Right ventricle myocardium superior (tissue), 1 donor: ENCODE data around the gene PRDX2. TPM values are rescaled to one million over a fixed set of nuclear protein-coding genes. Genes with fewer than 3 reads are reported as not detected.

Source experiments
- ATAC-seq: fragments of 200-7000 bp; cut with Tn5 transposase; one replicate; pipeline ENCODE4 v1.9.1; 2020; ENCODE audit warnings: mild to moderate bottlenecking; ENCODE audit not compliant: poor library complexity
- DNase-seq: peaks from one replicate; pipeline ENCODE4 v3.0.0-alpha.2; 2020
- intact Hi-C: fragments of 100-400 bp; cut with DNase I; formaldehyde crosslinking; loops from one replicate; pipeline ENCODE4 v1.11.2; 2022
- total RNA-seq: library from RNA; stranded (reverse); fragmentation: NEBNext Ultra II Directional; extraction: Animal tissue kit (Norgen Biotek cat#: 25700); gene quantifications from one replicate; pipeline ENCODE4 v1.2.1, GENCODE V29; 2021
- donor health status: DM: no; HTN: yes; CAD: no; lungs with severe emphysema.

The PRDX2 gene
- total RNA-seq, 1 donor from 2014 or later: 684 TPM

DNA sequence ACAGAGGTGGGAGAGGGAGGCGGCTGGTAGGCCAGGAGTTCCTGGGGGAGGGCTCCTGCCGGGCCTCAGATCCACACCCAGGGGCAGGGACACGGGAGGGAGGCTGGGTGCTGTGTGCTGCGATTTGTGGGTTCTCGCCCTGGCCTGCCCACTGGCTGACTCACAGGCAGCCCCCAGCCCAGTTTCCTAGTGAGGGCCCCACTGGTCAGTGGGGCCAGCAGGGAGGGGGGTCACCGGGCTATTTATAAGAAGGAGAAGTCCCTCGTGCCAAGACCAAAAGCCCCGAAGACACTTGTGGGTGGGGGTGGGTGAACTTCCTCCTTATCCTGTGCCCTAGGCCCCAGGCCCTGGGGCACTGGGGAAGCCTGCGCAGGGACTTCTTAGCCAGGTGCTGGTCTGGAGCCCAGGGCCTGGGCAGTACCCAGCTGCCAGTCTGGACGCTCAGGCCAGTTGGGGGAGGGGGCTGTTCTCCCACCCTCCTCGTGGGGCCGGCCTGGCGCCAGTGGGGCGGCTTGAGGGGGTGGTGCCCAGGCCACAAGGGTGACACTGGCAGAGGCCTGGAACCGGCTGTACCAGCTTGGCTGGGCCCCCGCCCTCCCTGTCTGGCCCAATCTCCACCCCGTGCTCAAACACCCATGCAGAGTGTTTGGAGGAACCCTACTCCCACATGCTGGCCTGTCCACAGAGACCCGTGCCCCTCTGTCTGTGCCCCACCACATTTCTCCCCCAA lies 15.3 kb downstream of the PRDX2 start:
- peak; percentile 0 for ATAC-seq
- peak; percentile 83 for DNase-seq
- intact Hi-C loops: no loop called here

- DNase-seq: no peak
- no peak for ATAC-seq
- intact Hi-C loops: no loop called here
Measured at GRCh38 chr19:12785431-12786031, 16.1 kb downstream of the PRDX2 start.

DNA sequence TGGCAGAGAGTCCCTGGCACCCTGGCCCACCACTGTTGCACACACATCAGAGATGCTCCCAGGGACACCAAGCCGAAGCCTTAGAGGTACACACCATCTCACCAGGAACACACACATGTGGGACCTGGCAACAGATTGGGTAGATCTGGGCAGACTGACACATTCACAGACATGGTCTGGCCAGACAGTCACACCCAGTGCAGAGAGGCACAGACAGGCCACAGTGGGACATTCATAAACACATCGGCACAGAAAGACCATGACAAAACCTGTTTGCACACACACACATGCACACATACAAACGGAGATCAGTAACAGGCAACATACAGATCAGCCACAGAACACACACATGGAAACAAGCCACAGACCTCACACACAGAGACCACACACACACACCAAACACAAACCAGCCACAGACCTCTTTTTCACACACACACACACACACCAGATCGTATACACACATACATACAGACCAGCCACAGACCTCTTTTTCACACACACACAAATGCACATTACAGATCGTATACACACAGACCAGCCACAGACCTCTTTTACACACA lies 16.6 kb downstream of the PRDX2 start:
- ATAC-seq: no peak
- intact Hi-C loops: no loop called here
- no peak for DNase-seq

DNA sequence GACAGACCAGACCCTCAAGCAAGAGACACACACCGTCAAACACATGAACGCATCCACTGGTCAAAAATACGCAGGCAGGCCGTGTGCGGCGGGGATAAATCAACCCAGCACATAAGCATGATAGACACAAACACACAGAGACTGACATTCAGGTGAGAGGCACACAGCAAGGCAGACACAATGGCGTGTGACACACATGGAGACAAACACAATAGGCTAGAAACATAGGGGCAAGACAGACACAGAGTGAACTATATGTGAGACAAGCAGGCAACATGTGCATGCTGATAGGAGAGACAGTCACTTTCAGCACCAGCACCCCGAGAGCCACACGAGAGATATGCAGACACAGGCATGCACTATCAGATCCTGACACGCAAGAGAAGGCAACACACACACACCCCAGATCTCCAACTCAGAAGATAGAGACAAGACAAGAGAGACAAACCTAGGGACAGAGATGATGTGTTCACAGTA lies 17.2 kb downstream of the PRDX2 start:
- ATAC-seq (no peak), DNase-seq (no peak)
- intact Hi-C loops: no loop called here

DNA sequence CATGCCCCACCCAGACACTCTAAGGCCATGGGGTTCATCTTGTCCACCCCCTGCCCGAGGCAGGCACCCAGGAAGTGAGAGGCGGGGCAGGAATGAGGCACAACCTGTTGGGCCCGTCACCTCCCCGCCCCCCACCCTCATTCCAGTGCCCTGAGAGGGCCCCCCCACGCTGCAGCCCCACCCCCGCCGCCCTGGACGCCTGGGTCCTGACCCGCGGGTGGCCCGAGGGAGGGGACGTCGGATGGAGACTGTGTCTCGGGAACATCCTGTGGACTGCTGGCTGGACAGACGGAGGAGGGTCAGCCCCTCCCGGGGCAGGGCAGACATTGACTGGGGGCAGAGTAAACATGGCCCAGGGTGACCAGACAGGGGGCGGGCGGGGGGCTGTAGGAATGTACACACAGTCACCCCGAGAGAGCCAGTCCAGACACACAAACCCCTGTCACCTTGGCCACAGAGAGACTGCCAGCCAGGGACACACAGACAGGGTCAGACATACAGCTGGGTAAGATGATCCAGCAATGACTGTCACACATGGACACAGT lies 17.7 kb downstream of the PRDX2 start:
- ATAC-seq (no peak), DNase-seq (peak; percentile 65)
- intact Hi-C loops: no loop called here

GRCh38 chr19:12783291-12783848 lies 18.2 kb downstream of the PRDX2 start:
- ATAC-seq: no peak
- intact Hi-C loops: no loop called here
- DNase-seq: no peak

- ATAC-seq: peak; percentile 76
- intact Hi-C loops: no loop called here
- peak; percentile 95 for DNase-seq
Measured at GRCh38 chr19:12782424-12783290, 18.9 kb downstream of the PRDX2 start.

- ATAC-seq: no peak
- intact Hi-C loops: no loop called here
- DNase-seq: no peak
Measured at GRCh38 chr19:12782174-12782423, 19.5 kb downstream of the PRDX2 start.

DNA sequence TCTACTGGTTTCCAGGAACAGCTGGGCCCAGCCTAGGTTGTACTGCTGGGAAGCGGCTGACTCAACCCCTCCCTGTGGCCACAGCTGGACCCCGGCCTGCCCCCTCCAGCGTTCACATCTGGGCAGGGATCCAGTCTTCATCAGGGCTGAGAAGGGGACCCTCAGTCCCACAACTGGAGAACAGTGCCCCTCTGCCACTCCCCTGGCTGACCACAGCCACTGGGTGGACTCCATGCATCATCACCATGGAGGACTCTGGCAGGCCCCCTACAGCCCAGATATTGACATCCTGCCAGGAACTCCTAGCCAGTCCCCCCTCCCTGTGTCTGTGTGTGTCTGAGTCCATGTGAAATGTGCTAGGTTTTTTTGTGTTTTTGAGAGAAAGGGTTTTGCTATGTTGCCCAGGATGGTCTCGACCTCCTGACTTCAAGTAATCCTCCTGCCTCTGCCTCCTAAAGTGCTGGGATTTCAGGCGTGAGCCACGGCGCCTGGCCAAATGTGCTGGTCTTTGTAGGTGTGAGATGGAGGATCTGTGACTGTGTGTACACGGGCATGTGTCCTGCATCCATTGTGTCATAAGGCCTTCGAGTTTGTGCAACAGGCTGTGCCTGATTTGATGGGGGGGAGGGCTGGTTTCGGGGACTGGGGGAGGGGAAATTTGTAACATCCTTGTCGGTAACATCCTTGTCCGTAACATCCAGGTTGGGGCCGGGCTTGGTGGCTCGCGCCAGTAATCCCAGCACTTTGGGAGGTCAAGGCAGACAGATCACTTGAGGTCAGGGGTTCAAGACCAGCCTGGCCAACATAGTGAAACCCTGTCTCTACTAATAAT lies 22.2 kb downstream of the PRDX2 start:
- peak; percentile 82 for DNase-seq

GRCh38 chr19:12778905-12779161 lies 22.8 kb downstream of the PRDX2 start:
- ATAC-seq (no peak), DNase-seq (no peak)
- intact Hi-C loops: no loop called here

More for the DNA sequence above, 22.2 kb downstream of the PRDX2 start:
- intact Hi-C loops: no loop called here
- ATAC-seq: peak; percentile 6

GRCh38 chr19:12778017-12778904 lies 23.3 kb downstream of the PRDX2 start:
- peak; percentile 87 for DNase-seq
- peak; percentile 35 for ATAC-seq
- intact Hi-C loops: no loop called here

DNA sequence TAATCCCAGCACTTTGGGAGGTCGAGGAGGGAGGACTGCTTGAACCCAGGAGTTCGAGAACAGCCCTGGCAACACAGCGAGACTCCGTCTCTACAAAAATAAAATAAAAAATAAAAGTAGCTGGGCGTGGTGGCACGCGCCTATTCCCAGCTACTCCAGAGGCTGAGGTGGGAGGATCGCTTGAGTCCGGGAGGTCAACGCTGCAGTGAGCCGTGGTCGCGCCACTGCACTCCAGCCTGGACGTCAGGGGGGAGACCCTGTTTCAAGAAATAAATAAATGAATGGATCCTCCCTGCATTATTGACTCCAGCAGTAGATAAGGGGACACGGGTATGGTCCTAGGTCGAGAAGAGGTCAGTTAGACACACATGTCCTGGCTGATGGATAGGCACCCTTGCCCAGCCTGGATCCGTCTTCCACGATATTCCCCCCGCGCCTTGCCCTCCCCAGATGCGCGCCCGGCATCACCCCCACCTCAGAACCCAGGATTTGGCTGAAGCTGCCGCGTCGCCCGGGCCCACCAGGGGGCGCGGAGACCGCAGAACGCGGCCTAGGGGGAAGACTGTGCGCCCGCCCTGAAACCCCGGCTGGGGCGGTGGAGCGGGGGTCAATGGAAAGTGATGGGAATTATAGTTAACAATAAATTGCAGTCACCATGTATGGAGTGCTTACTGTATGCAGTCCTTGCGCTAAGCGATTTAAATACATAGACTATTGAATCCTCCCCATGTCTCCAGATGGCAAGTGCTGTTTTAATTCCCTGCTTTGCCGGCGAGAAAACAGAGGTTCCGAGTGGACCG lies 24.2 kb downstream of the PRDX2 start:
- DNase-seq (peak; percentile 89), ATAC-seq (peak; percentile 62)
- intact Hi-C loops: loop anchor here (1.0 kb wide), 1 partner anchor 18 kb away; no protein-coding TSS in a partner anchor

DNA sequence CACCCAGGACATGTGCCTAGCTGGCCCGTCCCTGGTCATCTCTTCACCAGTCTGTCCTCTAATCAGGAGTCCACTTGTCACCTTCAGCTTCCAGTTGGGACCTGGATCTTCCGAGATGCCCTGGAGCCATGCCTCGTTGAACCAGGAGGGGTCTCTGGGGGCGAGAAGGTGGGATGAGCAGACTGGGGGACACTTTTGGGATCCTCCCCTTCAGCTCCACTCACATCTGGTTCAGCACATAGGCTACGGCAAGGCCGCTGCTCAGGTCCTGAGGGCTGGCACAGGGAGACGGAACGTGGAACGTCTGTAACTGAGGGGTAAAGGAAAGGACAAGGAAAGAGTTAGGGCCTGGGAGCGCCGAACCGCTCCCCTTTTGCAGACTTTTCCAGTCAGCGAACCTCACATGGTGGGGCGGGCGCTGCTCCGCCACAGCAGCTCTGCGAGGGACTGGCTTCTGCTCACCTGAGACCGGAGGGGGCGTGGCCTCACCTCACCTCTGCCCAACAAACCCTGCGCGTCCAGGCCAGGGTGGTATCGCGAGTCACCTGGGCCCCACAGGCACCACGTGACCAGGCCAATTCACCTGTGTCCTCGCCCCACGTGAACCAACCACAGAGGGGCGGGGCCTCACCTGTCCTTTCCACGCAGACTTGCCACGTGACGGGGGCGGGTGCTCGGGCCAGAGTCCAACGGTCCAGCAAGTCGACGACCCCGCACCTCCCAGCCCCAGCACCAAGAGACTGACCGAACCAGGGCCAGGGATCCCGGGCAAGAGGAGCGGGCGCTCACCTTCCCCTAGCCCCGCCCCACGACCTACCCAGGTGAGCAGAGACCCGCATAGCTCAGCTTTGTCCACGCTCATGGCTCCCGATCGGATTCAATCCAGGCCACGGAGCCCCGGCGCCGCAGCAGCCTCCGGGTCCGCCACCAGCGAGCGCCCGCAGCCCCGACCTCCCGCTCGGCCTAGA lies 26.7 kb downstream of the PRDX2 start, which contains the start of gene HOOK2:
Gene HOOK2, minus strand, starts transcription at position 965 of the 968 bp plus-strand sequence. Its CDS starts 103 bp downstream, at position 862.
- DNase-seq: no peak
- no peak for ATAC-seq

DNA sequence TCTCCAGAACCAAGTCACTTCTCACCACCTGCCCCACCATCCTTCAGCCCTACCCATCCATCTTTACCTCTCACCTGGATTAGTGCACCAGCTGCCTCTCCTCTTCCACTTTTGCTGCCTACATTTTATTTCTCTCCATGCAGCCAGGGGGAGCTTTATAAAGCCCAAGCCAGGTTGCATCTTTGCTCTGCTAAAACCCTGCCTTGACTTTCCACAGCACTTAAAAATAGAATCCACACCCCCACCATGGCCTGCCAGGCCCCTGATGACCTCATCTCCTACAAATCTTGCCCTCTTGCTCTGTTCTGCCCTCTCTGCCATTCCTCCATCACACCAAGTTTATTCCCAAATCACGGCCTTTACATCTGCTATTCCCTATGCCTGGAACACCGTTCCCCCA lies 28.0 kb downstream of the PRDX2 start:
- no peak for DNase-seq
- intact Hi-C loops: no loop called here
- ATAC-seq: peak; percentile 29

More for the DNA sequence above, 26.7 kb downstream of the PRDX2 start, which contains the start of gene HOOK2:
- intact Hi-C loops: no loop called here

DNA sequence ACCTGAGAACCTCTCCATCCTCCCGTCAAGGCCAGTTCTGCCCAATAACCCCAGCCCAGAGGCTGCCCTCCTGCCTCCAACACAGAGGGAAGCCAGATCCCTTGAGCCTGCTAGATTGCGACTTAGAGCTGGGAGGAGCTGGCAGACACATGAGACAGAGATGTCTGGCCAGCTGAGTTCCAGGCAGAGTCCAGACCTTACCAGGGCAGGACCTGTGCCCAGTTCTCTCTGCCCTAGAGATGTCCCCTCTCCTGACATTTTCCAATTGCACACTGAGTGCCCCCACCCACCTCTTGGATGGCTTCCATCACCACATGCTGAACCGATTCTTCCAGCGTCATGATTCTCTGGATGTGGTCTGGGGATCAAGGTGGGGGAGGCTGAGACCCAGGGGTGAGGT lies 29.3 kb downstream of the PRDX2 start:
- intact Hi-C loops: no loop called here

More for the DNA sequence above, 29.3 kb downstream of the PRDX2 start:
- DNase-seq: peak; percentile 75
- ATAC-seq: peak; percentile 52
